ENCODE measurements around the gene ABCC3. TPM values are rescaled to one million over a fixed set of nuclear protein-coding genes. Genes with fewer than 3 reads are reported as not detected.

ABCC3 gene
- total RNA-seq, 8 experiments from 2014 or later, result 0.27 to 21.6 (median 0.90) TPM; not detected in 1

DNA sequence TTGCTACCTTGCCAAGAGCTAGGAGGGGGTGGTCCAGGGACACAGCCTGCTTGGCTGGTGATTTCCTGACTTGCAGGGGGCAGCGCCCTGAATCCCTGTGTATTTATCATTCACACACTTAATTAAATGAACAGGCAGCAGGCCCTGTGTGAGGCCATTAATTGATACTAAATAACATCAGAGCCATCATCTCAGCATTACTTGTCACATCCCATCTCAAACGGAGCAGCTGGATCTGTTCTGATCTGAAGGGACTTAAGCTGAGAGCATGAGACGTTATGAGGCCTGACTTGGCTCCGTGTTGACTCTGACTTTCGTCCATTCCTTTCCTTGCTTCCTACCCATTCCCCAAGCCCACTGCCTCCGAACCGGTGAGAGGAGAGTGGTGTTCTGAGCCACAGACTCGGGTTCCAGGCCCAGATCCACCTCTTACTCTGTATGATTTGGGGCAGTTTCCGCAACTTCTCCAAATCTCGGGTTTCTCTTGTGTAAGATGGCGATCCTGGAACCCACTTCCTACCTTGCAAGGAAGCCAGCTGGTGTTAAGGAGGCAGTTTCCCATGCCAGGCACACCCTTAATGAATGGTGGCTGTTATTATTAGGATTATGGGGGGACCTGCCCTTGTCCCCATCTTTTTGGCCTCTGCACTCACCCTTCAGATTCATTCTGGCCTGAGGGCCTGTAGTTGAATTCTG is 40.4 kb upstream of the ABCC3 start:
- no peak overlapping the region for H3K4me3 ChIP-seq
- H3K27ac ChIP-seq, result peak overlapping the region; percentile 1 to 34
- in situ Hi-C loops (cut with MboI; ENCODE audit: low pct_unique_long_range_greater_than_20kb in 2 of 9, low sequenced_read_pairs in 9 of 9, unreplicated experiment in 9 of 9), result no loop called here
- peaks cover 45 to 47% of the 10 kb centered on the region in 2 donors for H3K4me1 ChIP-seq (replicated peaks in 1 of 2)
- WGBS, 10 experiments, result 47 to 89% (median 76%) methylated on average over 3 to 10 of the region's 11 CpGs; no CpG with 5 or more reads in 4 of the 10 experiments
- peak in 1 of 8 experiments; percentile 15 for ATAC-seq (replicated peaks in 6 of 8)

GRCh38 chr17:50594892-50595291 is 39.8 kb upstream of the ABCC3 start:
- 53 to 89% methylated on average over 3 to 7 of the region's 21 CpGs; no CpG with 5 or more reads in 8 of the 10 experiments for WGBS, 10 experiments
- in situ Hi-C loops (cut with MboI; ENCODE audit: low pct_unique_long_range_greater_than_20kb in 2 of 9, low sequenced_read_pairs in 9 of 9, unreplicated experiment in 9 of 9), result no loop called here
- Histone ChIP-seq H3K4me3 (no peak overlapping the region), H3K27ac (peak overlapping the region in 1 of 2 donors; percentile 22), H3K4me1 (replicated peaks in 1 of 2) (peaks cover 40 to 42% of the 10 kb centered on the region in 2 donors)
- peak in 2 of 8 experiments; percentile 4 to 5 for ATAC-seq (replicated peaks in 6 of 8)

- H3K27ac ChIP-seq, result no peak overlapping the region
- 0 to 100% (median 75%) methylated on average over 1 to 11 of the region's 34 CpGs; no CpG with 5 or more reads in 3 of the 10 experiments for WGBS, 10 experiments
- H3K4me3 ChIP-seq, result no peak overlapping the region
- in situ Hi-C loops (cut with MboI; ENCODE audit: low pct_unique_long_range_greater_than_20kb in 2 of 9, low sequenced_read_pairs in 9 of 9, unreplicated experiment in 9 of 9), result no loop called here
- peaks cover 51 to 53% of the 10 kb centered on the region in 2 donors for H3K4me1 ChIP-seq (replicated peaks in 1 of 2)
- no peak for ATAC-seq (replicated peaks in 6 of 8)
Measured at GRCh38 chr17:50596191-50597037, 38.3 kb upstream of the ABCC3 start.

- Histone ChIP-seq H3K4me1 (replicated peaks in 1 of 2) (peaks cover 56 to 57% of the 10 kb centered on the region in 2 donors), H3K27ac (no peak overlapping the region), H3K4me3 (no peak overlapping the region)
- 40 to 100% (median 68%) methylated on average over 1 to 3 of the region's 5 CpGs for WGBS, 10 experiments
- no peak for ATAC-seq (replicated peaks in 6 of 8)
- in situ Hi-C loops (cut with MboI; ENCODE audit: low pct_unique_long_range_greater_than_20kb in 2 of 9, low sequenced_read_pairs in 9 of 9, unreplicated experiment in 9 of 9), result no loop called here
Measured at GRCh38 chr17:50598487-50598886, 36.2 kb upstream of the ABCC3 start.

DNA sequence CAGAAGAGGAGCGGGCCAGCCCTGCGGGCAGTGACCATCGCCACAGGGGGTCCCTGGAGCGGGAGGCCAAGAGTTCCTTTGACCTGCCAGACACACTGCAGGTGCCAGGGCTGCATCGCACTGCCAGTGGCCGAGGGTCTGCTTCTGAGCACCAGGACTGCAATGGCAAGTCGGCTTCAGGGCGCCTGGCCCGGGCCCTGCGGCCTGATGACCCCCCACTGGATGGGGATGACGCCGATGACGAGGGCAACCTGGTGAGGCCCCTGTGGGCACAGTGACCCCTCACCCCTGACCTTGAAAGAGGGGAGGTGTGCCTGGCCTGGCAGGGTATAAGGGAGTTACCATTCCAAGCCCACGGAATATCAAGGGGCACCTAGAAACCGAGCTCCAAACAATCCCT is 35.1 kb upstream of the ABCC3 start:
- Histone ChIP-seq H3K27ac (no peak overlapping the region), H3K4me3 (no peak overlapping the region), H3K4me1 (replicated peaks in 1 of 2) (peaks cover 56 to 57% of the 10 kb centered on the region in 2 donors)
- no peak for ATAC-seq (replicated peaks in 6 of 8)
- in situ Hi-C loops (cut with MboI; ENCODE audit: low pct_unique_long_range_greater_than_20kb in 2 of 9, low sequenced_read_pairs in 9 of 9, unreplicated experiment in 9 of 9), result no loop called here
- WGBS, 10 experiments, result 56 to 93% (median 80%) methylated on average over 2 to 3 of the region's 15 CpGs; no CpG with 5 or more reads in 7 of the 10 experiments

- Histone ChIP-seq H3K4me1 (replicated peaks in 1 of 2) (peaks cover 51 to 54% of the 10 kb centered on the region in 2 donors), H3K4me3 (no peak overlapping the region), H3K27ac (no peak overlapping the region)
- in situ Hi-C loops (cut with MboI; ENCODE audit: low pct_unique_long_range_greater_than_20kb in 2 of 9, low sequenced_read_pairs in 9 of 9, unreplicated experiment in 9 of 9), result no loop called here
- peak in 6 of 8 experiments; percentile 18 to 58 (median 44) for ATAC-seq (replicated peaks in 6 of 8)
- WGBS, 10 experiments, result 22 to 29% (median 28%) methylated on average over 1 to 3 of the region's 13 CpGs; no CpG with 5 or more reads in 7 of the 10 experiments
Measured at GRCh38 chr17:50601823-50602375, 32.8 kb upstream of the ABCC3 start.

DNA sequence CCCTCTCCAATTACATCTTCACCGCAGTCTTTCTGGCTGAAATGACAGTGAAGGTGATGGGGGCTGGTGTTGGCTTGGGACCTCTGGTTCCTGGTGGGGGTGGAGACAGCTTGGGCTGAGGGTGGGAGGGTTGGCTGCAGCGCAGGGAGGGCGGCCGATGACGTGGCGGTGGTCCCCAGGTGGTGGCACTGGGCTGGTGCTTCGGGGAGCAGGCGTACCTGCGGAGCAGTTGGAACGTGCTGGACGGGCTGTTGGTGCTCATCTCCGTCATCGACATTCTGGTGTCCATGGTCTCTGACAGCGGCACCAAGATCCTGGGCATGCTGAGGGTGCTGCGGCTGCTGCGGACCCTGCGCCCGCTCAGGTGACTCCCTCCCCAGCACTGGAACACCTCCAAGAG is 31.8 kb upstream of the ABCC3 start:
- 65 to 93% methylated on average over 4 to 5 of the region's 18 CpGs; no CpG with 5 or more reads in 8 of the 10 experiments for WGBS, 10 experiments
- no peak for ATAC-seq (replicated peaks in 6 of 8)
- H3K27ac ChIP-seq, result no peak overlapping the region
- peaks cover 51 to 54% of the 10 kb centered on the region in 2 donors for H3K4me1 ChIP-seq (replicated peaks in 1 of 2)
- H3K4me3 ChIP-seq, result no peak overlapping the region
- in situ Hi-C loops (cut with MboI; ENCODE audit: low pct_unique_long_range_greater_than_20kb in 2 of 9, low sequenced_read_pairs in 9 of 9, unreplicated experiment in 9 of 9), result no loop called here

DNA sequence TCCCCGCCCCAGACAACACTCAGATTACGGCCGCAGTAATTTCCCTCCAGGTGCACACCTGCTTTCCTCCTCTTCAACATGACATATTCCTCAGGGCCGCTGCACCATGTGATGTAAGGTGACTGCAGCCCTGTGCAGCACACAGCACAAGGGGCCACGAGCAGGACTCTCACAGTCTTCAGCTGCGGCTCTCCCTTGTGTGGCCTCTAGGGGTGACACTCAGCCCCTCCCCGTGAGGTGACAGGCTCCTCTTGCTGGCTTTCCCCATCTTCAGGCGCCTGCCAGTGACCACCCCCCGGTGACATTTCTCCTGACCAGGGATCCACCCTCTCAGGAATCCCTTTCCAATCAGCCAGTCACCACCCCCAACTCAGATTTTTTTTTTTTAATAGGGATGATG is 31.3 kb upstream of the ABCC3 start:
- ATAC-seq (replicated peaks in 6 of 8), result peak in 6 of 8 experiments; percentile 43 to 85 (median 80)

GRCh38 chr17:50604513-50604912 is 30.2 kb upstream of the ABCC3 start:
- H3K4me3 ChIP-seq, result no peak overlapping the region
- WGBS, 10 experiments, result 7% methylated on average over 3 of the region's 13 CpGs; no CpG with 5 or more reads in 9 of the 10 experiments
- ATAC-seq (replicated peaks in 6 of 8), result peak in 6 of 8 experiments; percentile 11 to 82 (median 69)
- no peak overlapping the region for H3K27ac ChIP-seq
- H3K4me1 ChIP-seq (replicated peaks in 1 of 2), result peaks cover 63 to 65% of the 10 kb centered on the region in 2 donors
- in situ Hi-C loops (cut with MboI; ENCODE audit: low pct_unique_long_range_greater_than_20kb in 2 of 9, low sequenced_read_pairs in 9 of 9, unreplicated experiment in 9 of 9), result no loop called here

More for the DNA sequence above, 31.3 kb upstream of the ABCC3 start:
- 20 to 100% (median 59%) methylated on average over 1 to 4 of the region's 9 CpGs; no CpG with 5 or more reads in 3 of the 10 experiments for WGBS, 10 experiments
- Histone ChIP-seq H3K4me3 (no peak overlapping the region), H3K27ac (no peak overlapping the region), H3K4me1 (replicated peaks in 1 of 2) (peaks cover 51 to 54% of the 10 kb centered on the region in 2 donors)
- in situ Hi-C loops (cut with MboI; ENCODE audit: low pct_unique_long_range_greater_than_20kb in 2 of 9, low sequenced_read_pairs in 9 of 9, unreplicated experiment in 9 of 9), result no loop called here

DNA sequence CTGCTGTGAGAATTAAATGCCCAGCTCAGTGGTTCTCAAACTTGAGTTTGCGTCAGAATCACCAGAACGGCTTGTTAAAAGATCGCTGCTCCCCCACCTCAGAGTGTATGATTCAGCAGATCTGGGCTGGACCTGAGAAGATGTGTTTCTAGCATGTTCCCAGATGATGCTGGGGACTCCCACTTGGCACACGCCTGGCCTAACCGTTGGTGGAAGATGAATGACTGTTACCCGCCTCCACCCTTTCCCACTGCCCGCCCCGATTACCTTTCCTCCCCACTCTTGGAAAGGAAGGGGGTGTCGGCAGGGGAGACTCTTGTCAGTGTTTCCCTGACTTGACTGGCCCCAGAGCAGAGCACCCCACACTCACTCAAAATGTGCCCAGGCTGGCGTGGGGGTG is 29.3 kb upstream of the ABCC3 start:
- ATAC-seq (replicated peaks in 6 of 8), result no peak
- peaks cover 65 to 68% of the 10 kb centered on the region in 2 donors for H3K4me1 ChIP-seq (replicated peaks in 1 of 2)
- no peak overlapping the region for H3K27ac ChIP-seq
- in situ Hi-C loops (cut with MboI; ENCODE audit: low pct_unique_long_range_greater_than_20kb in 2 of 9, low sequenced_read_pairs in 9 of 9, unreplicated experiment in 9 of 9), result no loop called here
- WGBS, 10 experiments, result 80 to 92% (median 88%) methylated on average over 1 to 9 of the region's 10 CpGs; no CpG with 5 or more reads in 6 of the 10 experiments
- H3K4me3 ChIP-seq, result no peak overlapping the region

- H3K4me1 ChIP-seq (replicated peaks in 1 of 2), result peaks cover 45 to 46% of the 10 kb centered on the region in 2 donors
- in situ Hi-C loops (cut with MboI; ENCODE audit: low pct_unique_long_range_greater_than_20kb in 2 of 9, low sequenced_read_pairs in 9 of 9, unreplicated experiment in 9 of 9), result no loop called here
- ATAC-seq (replicated peaks in 6 of 8), result no peak
- no peak overlapping the region for H3K4me3 ChIP-seq
- no peak overlapping the region for H3K27ac ChIP-seq
- whole genome bisulfite sequencing, 10 experiments, result 72 to 100% (median 88%) methylated on average over 1 to 10 of the region's 19 CpGs; no CpG with 5 or more reads in 5 of the 10 experiments
Measured at GRCh38 chr17:50607522-50608175, 27.0 kb upstream of the ABCC3 start.

- peak in 5 of 8 experiments; percentile 18 to 42 (median 39) for ATAC-seq (replicated peaks in 6 of 8)
- Histone ChIP-seq H3K4me1 (replicated peaks in 1 of 2) (peaks cover 42% of the 10 kb centered on the region in 2 donors), H3K4me3 (no peak overlapping the region), H3K27ac (peak overlapping the region; percentile 5 to 22)
- WGBS, 10 experiments, result 53 to 83% (median 70%) methylated on average over 1 to 4 of the region's 22 CpGs; no CpG with 5 or more reads in 5 of the 10 experiments
- in situ Hi-C loops (cut with MboI; ENCODE audit: low pct_unique_long_range_greater_than_20kb in 2 of 9, low sequenced_read_pairs in 9 of 9, unreplicated experiment in 9 of 9), result no loop called here
Measured at GRCh38 chr17:50608700-50609379, 25.8 kb upstream of the ABCC3 start.
